ENCODE results near the gene YAP1.
"Not testable (repeated sequence)": the region's sequence is repeated elsewhere in the genome, so short reads cannot be mapped to it uniquely, and the experiment has no call there.

The YAP1 gene

GRCh38 chr11:102244681-102245409 is 134.6 kb downstream of the YAP1 start:
- DNase-seq, result no peak

- DNase-seq, result no peak
These were observed 141.2 kb downstream of the YAP1 start for GRCh38 chr11:102251423-102251822.

GRCh38 chr11:102252339-102252891 is 142.2 kb downstream of the YAP1 start:
- DNase-seq, result no peak

DNA sequence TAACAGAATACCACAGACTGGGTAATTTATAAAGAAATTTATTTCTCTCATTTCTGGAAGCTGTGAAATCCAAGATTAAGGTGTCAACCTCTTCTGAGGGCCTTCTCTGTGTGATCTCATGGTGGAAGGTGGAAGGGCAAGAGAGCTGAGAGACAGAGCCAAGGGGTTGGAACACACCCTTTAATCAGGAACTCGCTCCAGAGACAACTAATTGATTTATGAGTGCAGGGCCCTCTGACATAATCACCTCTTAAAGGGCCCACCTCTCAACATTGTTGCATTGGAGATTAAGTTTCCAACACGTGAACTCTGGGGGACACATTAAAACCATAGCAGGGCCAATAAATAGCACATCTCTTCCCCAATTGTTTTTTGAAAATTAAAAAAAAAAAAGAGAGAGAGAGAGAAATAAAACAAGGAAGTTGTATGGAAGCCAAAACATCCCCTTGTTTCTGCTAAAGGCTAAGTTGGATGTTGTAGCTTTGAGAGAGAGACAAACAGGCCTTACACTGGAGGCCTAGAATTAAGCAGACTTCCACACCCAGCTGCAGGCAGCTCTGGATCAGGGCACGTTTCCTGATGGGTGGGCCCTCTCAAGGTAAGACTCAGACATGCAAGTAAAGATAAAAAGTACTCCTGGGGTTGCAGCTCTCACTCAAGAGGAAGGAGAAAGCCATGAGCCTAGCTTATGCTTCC is 142.9 kb downstream of the YAP1 start:
- DNase-seq, result no peak

GRCh38 chr11:102254047-102254446 is 143.8 kb downstream of the YAP1 start:
- DNase-seq, result no peak

DNA sequence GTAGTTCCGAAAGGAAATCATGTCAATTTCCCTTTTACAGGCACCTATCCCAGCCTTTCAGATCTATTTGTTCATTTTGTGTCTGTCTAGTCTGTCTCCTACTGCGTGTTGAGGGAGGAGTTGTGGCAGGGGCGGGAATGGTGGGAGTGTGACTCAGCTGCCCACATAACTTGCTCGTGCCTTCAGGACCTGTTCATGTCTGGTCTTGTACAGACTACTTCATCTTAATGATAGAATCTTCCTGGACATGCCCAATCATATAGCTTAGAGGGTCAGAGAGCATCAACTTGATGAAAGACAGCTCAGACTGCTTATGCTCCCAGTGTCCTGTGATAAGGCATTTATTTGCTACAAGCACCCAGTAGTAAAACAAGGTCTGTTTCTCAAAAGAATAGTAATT is 146.0 kb downstream of the YAP1 start:
- no peak for DNase-seq

DNA sequence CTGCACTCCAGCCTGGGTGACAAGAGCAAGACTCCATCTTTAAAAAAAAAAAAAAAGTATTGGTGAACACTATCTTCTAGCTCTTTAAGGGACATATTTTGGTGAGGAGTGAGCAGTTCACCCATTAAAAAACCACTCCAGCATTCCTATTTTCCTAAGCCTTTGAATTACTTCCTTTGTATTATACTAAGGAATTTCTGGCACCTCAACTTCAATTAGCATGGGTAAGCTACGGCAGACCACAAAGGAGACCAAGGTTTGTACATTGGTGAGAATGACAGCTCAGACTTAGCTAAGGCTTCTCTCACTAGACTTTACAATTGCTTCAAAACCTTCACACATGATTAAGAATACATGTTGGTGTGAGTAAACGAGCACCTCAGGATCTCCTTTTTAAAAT is 150.0 kb downstream of the YAP1 start:
- DNase-seq, result no peak

DNA sequence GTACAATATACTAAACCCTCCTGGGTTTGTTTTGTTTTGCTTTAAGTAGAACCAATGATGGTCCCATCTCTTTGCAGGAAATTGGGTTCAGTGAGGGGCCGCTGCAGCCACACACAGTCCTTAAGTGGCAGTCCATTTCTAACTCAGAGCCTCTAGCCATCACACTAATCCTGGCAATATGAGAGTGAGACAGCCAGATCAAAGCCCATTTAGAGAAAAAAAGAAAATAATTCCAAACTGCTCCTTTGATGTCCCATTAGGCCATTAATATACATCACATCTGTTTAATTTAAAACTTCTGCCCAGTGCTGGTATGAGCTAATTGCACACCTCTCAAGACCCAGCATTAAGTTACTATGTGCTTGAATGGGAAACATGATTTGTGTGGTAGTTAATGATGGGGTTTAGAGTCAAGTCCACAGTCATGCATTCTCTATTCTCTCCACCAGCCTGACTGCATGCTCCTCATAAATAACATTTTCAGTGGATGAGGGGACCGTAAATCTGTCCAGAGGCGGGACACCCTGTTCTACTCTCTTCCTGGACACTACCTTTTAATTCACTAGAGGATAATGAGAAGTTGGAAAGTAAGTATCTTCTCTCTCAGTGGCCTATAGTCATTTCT is 153.2 kb downstream of the YAP1 start:
- DNase-seq, result no peak

GRCh38 chr11:102264704-102265103 is 154.5 kb downstream of the YAP1 start:
- not testable (repeated sequence) for DNase-seq

GRCh38 chr11:102266099-102266498 is 155.9 kb downstream of the YAP1 start:
- DNase-seq, result no peak

DNA sequence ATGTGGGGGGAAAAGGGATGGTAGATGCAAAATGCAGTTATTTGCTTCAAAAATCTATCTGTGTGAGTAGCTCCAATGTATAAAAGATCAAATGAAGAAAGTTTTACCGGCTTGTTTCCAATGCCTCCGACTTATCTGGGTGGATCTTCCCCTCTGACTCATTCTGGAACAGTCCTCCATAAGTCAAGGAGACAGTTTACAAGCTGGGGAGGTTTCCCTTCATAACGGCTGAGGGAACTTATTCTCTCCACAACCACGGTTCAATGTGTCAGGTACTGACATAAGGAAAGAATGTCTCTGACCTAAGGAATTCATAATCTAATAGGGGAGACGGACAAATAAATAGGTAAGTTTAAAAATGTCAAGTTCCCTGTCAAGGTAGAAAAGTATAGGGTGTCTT is 157.4 kb downstream of the YAP1 start:
- no peak for DNase-seq

DNA sequence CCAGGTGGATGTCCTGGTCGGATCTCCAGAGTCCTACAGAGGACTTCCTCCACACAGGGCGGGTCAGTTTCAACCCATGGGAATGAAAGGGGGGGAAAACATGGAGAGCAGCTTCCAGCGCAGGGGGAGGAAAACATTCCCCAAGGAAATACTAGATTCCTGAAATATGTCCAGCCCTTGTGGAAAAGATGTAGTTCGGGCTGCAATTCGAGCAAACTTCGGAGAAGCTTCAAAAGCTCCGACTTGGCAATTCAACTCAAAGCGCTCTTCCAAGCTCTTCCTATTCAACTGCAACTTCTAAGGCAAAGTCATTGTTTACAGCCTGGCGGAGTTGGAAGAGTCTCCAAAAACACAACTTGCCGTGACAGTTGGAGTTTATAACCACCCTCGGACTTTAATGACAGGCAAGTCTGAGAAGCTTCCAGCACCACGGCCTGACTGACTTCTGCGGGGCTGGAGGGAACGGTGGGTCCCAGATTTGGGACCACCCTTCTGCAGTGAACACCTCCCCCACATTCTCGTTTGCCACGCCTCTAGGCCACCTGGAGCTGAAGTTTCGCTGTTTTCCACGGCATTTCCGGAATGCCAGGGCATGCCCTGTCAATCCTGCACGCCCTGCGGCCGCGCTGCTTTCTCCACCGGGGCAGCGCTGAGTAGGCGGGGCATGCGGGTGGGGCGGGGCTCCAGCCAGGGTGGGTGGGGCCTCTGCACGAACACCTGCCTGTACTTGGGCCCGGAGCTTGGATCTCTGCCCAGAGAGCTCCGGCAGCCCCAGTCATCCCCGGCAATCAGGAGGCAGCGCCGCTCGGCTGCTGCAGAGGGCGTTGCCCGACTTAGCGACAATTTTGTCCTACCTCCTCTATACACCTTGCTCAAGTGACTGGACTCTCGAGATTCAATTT is 158.1 kb downstream of the YAP1 start:
- DNase-seq, result no peak

DNA sequence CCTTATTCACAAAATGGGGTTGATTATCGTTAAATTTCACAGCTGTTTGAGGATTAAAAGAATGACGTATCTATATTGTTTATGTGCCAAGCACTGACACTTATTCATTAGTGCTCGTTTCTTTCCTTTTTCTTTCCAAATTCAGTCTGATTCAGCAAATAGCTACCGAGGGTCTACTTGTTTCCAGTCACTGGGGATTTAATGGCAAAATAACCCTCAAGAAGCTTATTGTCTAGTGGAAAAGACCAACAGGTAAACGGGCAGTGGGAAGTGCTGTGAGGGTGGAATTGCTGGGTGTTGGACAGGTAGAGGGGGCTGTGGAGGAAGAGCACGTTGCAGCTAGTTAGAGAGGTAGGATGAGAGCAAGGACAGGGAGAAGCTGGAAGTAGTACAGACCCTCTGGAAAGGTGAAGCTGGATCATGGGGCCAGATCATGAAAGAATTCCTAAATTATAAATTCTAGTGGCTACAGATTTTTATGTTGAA is 158.8 kb downstream of the YAP1 start:
- no peak for DNase-seq

DNA sequence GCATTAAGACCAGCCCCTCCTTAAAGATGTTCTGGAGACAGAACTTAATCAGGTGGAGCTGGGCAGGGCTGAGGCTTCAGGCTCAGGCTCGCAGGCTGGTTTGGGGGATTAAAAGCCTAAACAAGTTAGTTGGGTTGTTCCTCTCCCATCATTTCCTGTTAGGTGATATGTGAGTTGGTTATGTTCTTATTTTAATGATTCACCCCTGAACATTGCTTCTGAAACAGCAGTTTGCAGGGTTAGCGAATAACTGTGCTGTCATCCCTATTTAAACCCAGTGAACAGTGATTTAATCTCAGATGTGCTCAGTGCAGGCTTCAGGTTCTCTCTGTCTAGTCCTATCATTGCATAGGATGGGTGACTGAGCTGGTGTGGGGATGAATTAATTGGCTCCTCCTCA is 159.7 kb downstream of the YAP1 start:
- no peak for DNase-seq

- no peak for DNase-seq
These were observed 162.0 kb downstream of the YAP1 start for GRCh38 chr11:102272047-102272824.

DNA sequence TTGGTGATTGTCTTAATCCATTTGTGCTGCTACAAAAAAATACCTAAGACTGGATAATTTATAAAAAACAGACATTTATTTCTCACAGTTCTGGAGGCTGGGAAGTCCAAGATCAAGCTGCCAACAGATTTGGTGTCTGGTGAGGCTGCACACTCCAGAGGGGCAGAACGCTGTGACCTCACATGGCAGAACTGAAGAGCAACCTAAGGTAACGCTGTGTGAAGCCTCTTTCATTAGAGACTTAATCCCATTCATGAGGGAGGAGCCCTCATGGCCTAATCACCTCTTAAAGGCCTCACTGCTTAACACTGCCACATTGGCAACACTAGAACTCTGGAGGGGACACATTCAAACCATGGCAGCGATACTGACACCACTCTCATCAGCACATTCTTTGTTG is 164.4 kb downstream of the YAP1 start:
- no peak for DNase-seq

DNA sequence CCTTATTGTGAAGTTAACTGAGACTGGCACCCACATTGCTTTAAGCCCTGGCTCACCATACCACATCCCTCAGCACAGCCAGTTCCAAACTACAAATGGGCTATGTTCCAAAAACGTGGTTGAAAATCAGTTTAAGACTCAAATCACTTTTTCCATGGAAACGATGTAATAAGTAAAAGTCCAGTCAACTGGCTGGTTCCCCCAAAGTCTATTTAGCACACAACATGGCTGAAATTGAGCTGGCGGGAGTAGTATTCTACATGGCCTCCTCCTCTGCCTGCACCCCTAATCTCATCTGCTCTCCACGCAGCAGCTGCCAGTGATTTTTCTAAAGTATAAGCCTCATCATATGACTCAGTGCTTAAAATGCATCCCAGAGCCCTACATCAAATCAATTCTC is 166.1 kb downstream of the YAP1 start:
- no peak for DNase-seq

- DNase-seq, result no peak
These were observed 166.5 kb downstream of the YAP1 start for GRCh38 chr11:102276783-102277182.

DNA sequence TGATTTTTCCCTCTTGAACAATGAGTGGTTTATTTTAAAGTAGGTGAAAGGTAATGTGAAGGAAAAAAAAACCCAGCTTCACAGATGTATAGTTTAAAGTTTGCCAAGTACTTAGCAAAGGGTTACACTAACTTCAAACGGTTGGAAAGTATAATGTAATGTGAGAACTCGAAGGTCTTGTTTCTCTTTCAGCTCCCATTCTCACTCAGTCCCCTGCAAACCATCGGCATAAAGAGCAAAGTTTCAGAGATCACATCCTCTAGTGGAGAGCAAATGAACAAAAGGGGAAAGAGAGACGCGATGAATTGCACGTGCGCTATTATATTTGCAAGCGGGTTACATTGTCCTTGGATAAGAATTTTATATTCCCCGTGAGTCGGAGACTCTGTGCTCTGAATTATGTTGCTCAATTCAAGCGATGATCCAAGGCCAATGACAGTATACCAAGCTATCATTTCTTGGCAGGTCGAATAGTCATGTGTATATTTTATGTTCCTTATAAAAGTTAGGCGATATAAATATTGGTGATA is 169.5 kb downstream of the YAP1 start:
- no peak for DNase-seq

GRCh38 chr11:102280245-102280833 is 170.1 kb downstream of the YAP1 start:
- no peak for DNase-seq
